HepG2 (cell line): ENCODE results near the gene GPR15. TPM values are rescaled to one million over a fixed set of nuclear protein-coding genes. Genes with fewer than 3 reads are reported as not detected.

Experiments
- CCAR2 ChIP-seq: fragments of 200-400 bp; formaldehyde crosslinking; optimal IDR thresholded peaks from 2 replicates; pipeline ENCODE3; 2018; ENCODE audit warnings: low read depth, mild to moderate bottlenecking, low read length, moderate library complexity
- EP300 ChIP-seq, 3 experiments: sonication (generic) in 1 of 3; formaldehyde crosslinking in 1 of 3; IDR thresholded peaks; 2 replicates each; pipeline versions ENCODE4 v1.5.1 to v1.6.1; 2011 to 2020; ENCODE audit warnings: low read depth in 2 of 3, low read length in 2 of 3, borderline replicate concordance in 1 of 3, improper control_type of control experiment in 1 of 3, mild to moderate bottlenecking in 1 of 3, missing genetic modification reagents in 1 of 3, moderate library complexity in 1 of 3
- KLF9 ChIP-seq: IDR thresholded peaks from 2 replicates; pipeline ENCODE4 v1.6.1; 2016; ENCODE audit warnings: low read depth
- NFKB2 ChIP-seq: sonication (generic); formaldehyde crosslinking; IDR thresholded peaks from 2 replicates; pipeline ENCODE4 v1.4.0; 2020; ENCODE audit warnings: missing genetic modification reagents, borderline replicate concordance
- RARG ChIP-seq: sonication (generic); formaldehyde crosslinking; IDR thresholded peaks from 2 replicates; pipeline ENCODE4 v1.4.0; 2020; ENCODE audit warnings: low read depth, mild to moderate bottlenecking, missing genetic modification reagents
- SNRNP70 ChIP-seq: fragments of 200-400 bp; formaldehyde crosslinking; IDR thresholded peaks from 2 replicates; pipeline ENCODE4 v1.6.1; 2017; ENCODE audit warnings: mild to moderate bottlenecking, low read depth, low read length, moderate library complexity
- TBX3 ChIP-seq: fragments of 450-650 bp; IDR thresholded peaks from 2 replicates; pipeline ENCODE4 v1.6.1; 2017; ENCODE audit warnings: antibody characterized with exemption, mild to moderate bottlenecking, inconsistent platforms, borderline replicate concordance
- TEF ChIP-seq: sonication (generic); formaldehyde crosslinking; IDR thresholded peaks from 2 replicates; pipeline ENCODE4 v1.5.0; 2020; ENCODE audit warnings: missing genetic modification reagents
- THAP9 ChIP-seq: sonication (generic); formaldehyde crosslinking; IDR thresholded peaks from 2 replicates; pipeline ENCODE4; 2020; ENCODE audit warnings: missing genetic modification reagents, mild to moderate bottlenecking, borderline replicate concordance
- XBP1 ChIP-seq: sonication (generic); formaldehyde crosslinking; IDR thresholded peaks from 2 replicates; pipeline ENCODE4 v1.5.0; 2020; ENCODE audit warnings: missing genetic modification reagents
- ZFP36L1 ChIP-seq: sonication (generic); formaldehyde crosslinking; IDR thresholded peaks from 2 replicates; pipeline ENCODE4 v1.8.0; 2022; ENCODE audit warnings: mild to moderate bottlenecking, missing genetic modification reagents, moderate library complexity
- ZMYM3 ChIP-seq: sonication (generic); formaldehyde crosslinking; IDR thresholded peaks from 2 replicates; pipeline ENCODE4 v1.5.1; 2020; ENCODE audit warnings: mild to moderate bottlenecking, missing genetic modification reagents
- ZNF275 ChIP-seq: sonication (generic); formaldehyde crosslinking; IDR thresholded peaks from 2 replicates; pipeline ENCODE4 v1.8.0; 2022; ENCODE audit warnings: missing genetic modification reagents, mild to moderate bottlenecking, inconsistent platforms, borderline replicate concordance
- ZNF747 ChIP-seq: sonication (generic); formaldehyde crosslinking; IDR thresholded peaks from 2 replicates; pipeline ENCODE4 v1.8.1; 2023; ENCODE audit warnings: missing genetic modification reagents, mild to moderate bottlenecking, borderline replicate concordance
- ZNF777 ChIP-seq: sonication (generic); formaldehyde crosslinking; IDR thresholded peaks from 2 replicates; pipeline ENCODE4 v1.4.0; 2020; ENCODE audit warnings: missing genetic modification reagents
- polyA plus RNA-seq, 8 experiments: library from polyadenylated mRNA; depleted of rRNA in 3 of 8; stranded (reverse) in 7 of 8; unstranded in 1 of 8; fragments of >200 nt; fragmentation: Illumina TruSeq in 4 of 8; extraction: Trizol in 4 of 8; gene quantifications; 2 replicates each; pipeline versions ENCODE4 v1.2.1 to v1.2.3, GENCODE V29; 2011 to 2016; ENCODE audit warnings: low read depth in 4 of 8, missing spikeins in 1 of 8, mixed read lengths in 1 of 8; ENCODE audit not compliant: insufficient read depth in 1 of 8
- total RNA-seq, 5 experiments: library from RNA; depleted of rRNA; stranded (reverse); fragments of >200 nt; fragmentation: Illumina TruSeq; extraction: Trizol; gene quantifications; 2 replicates each; pipeline ENCODE4 v1.2.3, GENCODE V29; 2016; ENCODE audit warnings: low read depth in 1 of 5

Gene GPR15
- total and polyA plus RNA-seq, 2 of the 13 experiments (the other 11 are each of a cell fraction or from before 2014, with no cell fraction given) = not detected

- TF ChIP-seq TBX3 (no peak), ZMYM3 (CRISPR knock-in tag) (no peak), RARG (CRISPR knock-in tag) (no peak), ZFP36L1 (CRISPR knock-in tag) (no peak), THAP9 (CRISPR knock-in tag) (peak; percentile 45; the same call in 1 of the 2 replicates), KLF9 (CRISPR knock-in tag) (no peak), EP300 (IDR thresholded peaks at IDR 0.05; ENCODE audit: low read depth in 2 of 2, low read length in 2 of 2) (no peak; a peak in 1 of 4 replicates), EP300 (CRISPR knock-in tag; IDR thresholded peaks at IDR 0.05; ENCODE audit: borderline replicate concordance) (no peak), TEF (0 out of 2 replicates have a peak, but pooled peaks have one; percentile 2), ZNF777 (CRISPR knock-in tag) (no peak), SNRNP70 (no peak), NFKB2 (peak; percentile 57; the same call in 1 of the 2 replicates), ZNF747 (CRISPR knock-in tag) (no peak), ZNF275 (CRISPR knock-in tag) (no peak), CCAR2 (no peak), XBP1 (no peak)
These were observed 9.1 kb upstream of the GPR15 start, which contains the start of gene CLDND1 (continued) for GRCh38 chr3:98522544-98523281.
